ENCODE measurements around the gene DLK2.
"Not testable (repeated sequence)": the region's sequence is repeated elsewhere in the genome, so short reads cannot be mapped to it uniquely, and the experiment has no call there.

DLK2 gene

DNA sequence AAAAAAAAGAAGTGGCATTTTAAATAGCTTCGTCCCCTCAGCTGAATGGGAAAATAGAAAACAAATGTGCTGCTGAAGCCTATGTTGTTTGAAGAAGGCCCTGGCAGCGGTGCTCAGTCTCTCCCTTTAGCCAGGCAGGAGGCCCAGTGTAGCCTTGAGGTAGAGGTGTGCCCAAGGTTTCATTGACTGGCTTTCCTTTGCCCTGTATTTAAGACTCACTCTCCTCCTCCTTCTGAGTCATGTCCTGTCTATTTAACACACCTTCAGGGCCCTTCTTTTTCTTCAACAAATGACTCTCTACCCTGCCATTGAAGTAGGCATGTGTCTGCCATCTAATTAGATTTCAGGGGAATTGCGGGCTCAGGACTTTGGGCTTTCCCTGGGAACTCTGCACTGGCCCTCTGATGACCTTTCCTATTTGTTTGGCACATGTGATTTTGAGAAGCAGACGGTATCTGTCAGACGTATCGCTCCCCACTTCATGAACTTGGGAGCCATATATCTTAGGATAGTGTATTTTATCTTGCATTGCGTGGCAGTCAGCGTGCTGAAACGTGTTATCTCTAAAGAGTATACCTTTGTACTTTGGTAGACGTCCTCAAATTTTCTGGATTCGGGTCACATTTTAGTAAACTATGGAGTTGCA is 26.4 kb upstream of the DLK2 start:
- no peak for DNase-seq (ENCODE audit: low read depth)

DNA sequence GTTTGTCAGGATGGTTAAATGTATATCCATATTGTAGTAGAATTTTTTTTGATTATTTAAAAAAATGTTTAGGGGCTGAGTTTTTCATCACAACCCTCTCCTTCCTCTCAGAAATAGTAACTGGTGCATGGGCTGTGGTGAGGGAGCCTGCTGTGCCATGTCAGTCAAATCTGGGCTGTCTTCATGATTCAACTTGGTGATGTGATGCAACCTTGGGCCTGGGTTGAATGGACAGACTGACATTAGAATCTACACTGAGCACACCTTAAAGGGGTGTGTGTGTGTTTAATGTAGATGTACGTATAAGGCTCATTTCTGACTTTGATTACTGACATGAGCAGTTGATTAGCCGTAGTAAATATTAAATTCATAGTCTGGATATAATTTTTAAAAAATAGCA is 25.7 kb upstream of the DLK2 start:
- DNase-seq (ENCODE audit: low read depth) = no peak

DNA sequence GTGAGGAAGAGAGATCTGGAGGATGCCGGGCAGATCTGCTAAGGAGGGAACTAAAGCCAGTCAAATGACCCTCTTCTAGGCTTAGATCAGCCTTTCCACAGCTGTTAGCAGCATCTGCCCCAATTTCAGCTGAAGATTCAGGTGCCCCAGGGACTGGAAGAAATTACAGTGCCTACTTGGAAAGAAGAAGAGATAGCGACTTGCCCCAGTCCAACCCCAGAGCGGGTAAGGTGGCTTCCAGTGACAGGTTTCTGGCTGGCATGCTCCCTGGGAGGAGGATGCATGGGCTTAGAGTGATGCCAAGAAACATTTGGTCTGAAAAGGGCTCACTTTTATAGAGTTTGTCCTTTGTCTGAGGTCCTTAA is 22.6 kb upstream of the DLK2 start:
- no peak for DNase-seq (ENCODE audit: low read depth)

DNA sequence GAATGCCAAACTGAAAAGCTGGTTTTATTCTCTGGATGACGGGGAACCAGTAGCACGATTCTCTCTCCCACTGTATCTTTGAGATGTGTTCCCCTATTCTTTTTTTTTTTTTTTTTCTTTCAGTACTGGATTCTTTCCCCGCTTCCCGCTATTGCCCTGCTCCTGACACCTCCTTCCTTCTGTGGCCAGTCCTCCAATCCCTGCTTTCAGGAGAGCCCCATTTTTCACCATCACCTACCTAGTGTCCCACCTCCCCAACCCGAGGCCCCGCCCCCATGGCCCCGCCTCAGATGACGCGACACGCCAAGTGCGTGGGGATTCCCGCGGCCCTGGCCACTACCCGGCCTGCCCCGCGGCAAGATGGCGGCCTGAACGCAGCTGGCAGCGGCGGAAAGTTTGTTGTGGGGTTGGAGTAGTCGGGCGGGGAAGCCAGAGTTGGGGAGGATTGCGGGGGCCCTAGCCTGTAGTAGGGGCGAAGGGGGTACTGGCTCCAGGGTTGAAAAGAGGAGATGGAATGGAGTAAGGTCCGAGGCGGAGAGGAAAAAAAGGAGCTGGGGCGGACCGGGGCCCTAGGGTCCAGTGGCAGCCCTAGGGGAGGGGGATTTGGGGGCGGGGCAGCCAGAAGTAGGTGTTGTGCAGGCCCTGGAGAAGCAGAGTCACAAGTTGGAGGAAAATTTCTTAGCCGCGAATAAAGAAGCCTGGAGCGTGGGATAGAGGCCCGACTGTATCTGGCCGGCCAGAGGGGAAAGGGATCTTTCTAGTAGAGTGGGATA is 22.1 kb upstream of the DLK2 start, which contains the start of gene TJAP1:
TJAP1 (plus strand) TSS at position 336 of the 773 bp plus-strand sequence. CDS start 21,432 bp downstream, outside the sequence.
- DNase-seq (ENCODE audit: low read depth) = peak; percentile 98

DNA sequence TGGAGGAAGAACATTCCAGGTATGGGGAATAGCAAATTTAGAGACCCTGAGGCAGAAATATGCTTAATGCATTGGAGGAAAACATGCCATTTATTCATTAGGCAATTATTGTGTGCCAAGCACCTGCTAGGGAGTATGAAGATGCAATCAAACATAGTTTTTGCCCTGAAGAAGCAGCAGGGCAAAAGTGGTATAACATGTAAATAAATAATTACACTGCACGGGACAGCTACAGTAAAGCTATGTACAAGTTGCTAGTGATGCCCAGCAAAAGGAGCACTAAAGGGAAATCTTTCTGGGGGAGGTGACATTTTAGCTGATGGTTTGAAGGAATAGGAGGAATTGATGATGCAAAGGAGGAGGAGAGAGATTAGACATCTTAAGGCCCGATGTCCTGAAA is 21.4 kb upstream of the DLK2 start:
- DNase-seq (ENCODE audit: low read depth) = no peak

DNA sequence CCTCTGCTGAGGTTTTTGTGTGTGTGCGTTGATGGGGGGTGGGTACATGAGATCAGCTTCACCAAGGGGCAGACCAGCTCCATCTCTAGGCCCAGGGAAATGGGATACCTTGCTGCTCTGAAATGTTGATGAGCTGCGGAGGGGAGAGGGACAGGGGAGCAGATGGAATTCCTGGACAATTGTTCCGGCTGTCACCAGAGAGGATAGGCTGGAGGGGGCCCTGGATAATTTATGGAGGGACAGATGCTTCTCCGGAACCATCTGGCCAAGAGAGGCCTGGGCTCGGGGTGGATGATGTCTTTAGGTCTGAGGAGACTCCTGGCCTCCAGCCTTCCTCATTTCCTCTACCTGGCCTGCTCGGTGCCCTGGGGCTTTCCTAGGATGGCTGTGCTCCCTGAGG is 20.2 kb upstream of the DLK2 start:
- DNase-seq (ENCODE audit: low read depth) = no peak

DNA sequence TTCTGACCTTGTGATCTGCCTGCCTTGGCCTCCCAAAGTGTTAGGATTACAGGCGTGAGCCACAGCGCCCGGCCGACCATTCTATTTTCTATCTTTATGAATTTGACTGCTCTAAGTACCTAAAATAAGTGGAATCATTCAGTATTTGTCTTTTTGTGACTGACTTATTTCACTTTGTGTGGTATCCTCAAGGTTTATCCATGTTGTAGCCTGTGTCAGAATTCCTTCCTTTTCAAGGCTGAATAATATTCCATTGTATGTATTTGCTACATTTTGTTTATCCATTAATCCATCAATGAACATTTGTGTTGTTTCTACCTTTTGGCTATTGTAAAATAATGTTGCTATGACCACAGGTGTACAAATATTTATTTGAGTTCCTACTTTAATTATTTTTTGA is 17.2 kb upstream of the DLK2 start:
- no peak for DNase-seq (ENCODE audit: low read depth)

DNA sequence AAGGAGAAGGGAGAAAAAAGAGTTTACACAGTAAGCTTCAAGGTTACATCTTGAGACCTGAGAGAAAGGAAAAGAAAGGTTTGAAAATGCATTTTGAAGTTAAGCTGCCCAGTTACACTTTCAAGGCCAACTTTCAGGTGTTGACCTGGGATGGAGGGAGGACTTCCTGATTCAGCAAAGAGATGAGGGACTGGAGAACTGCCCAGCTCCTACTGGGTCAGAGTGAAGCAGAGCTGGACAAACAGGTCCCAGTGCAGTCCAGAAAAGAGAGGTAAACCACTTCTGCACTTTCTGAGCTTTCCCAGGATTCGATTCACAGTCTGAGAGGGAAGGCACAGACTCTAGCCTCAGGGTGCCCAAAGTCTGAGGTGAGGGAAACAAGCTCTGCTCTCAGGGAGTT is 16.1 kb upstream of the DLK2 start:
- DNase-seq (ENCODE audit: low read depth) = no peak

DNA sequence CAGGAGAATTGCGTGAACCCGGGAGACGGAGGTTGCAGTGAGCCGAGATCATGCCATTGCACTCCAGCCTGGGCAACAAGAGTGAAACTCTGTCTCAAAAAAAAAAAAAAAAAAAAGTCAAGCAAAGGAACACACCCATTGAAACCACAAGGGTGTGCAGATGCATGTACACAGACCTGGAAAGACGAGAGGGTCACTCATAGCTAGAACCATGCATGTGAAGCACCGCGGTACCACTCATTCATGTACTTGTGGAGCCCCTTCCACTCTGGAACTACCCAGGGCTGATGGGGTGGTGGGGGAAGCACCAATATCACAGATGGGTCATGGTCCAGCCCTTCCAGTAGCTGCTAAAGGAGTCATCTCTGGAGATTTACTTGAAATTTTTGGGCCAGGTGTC is 14.6 kb upstream of the DLK2 start:
- DNase-seq (ENCODE audit: low read depth) = no peak

DNA sequence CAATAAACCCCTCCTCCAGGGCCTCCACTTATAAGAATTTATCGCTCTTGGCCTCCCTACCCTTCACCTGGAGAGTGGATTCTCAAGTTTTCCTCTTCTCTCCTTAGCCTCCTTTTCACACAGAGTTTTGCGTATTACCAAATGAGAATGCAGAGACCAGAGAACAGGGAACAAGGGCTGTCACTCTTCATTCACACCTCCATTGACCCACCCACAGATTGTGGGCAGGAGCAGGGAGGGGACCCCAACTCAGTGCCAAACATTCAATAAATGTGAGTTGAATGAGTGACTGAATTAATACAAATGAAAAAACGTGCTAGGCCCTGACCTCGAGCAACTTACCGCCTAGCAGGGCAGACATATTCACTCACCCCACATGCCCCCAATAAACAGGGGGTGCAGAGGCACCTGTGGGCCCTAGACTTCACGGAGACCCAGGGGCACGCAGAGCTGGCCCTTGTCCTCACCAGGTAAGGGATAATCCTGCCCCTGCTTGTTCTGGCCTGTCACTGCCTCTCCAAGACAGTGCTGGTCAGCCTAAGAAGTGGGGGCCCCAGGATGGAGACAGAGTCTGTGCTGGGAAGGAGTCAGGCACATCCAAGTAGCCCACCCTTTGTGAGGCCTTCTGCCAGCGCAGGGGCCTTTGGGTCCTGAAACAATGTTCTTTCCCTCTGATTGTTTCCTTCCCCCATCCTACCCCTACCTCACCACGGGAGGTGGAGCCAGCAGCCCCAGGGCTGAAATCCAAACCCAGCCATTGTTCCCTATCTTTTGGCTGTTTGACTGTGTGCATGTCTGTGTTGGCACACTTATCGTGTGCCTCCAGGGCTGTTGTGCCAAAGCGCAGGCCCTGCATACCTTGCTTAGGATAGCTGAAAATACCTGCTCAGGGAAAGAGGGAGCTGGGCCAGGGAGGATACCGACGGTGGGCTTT is 13.7 kb upstream of the DLK2 start:
- DNase-seq (ENCODE audit: low read depth) = no peak

DNA sequence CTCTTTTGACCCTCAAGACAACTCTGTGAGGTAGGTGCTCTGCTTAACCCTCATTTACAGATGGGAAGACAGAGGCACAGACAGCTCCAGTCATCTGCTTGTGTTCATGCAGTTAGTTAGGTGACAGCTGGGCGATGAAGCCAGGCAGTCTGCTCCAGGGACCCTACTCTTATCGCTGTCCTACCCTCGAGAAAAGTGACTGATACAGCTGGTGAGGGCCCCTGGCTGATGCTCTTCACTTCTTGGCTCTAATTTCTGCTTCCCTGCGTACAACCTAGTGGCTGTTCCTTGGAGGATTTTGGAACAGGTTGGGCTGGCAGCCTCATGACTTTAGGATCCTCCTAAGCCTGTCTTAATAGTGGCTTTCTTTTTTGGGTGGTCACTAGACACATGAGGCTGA is 12.9 kb upstream of the DLK2 start:
- no peak for DNase-seq (ENCODE audit: low read depth)

DNA sequence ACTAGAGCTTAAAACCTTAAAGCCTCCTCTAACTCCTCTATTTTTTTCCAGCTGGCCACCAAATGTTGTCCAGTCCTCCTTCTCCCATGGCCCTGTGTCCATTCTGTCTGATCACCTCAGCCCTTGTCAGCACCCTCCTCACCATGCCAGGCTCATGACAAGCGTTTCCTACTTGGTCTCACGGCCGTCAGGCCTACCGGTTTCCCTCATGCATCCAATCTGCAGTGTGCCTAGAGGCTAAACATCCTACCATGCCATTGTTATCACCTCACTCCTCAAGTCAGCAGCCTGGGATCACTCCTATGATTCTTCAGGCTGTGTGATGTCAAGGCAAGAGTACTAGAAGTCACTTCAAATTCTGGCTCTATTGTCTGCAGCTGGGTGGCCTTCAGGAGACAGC is 12.4 kb upstream of the DLK2 start:
- no peak for DNase-seq (ENCODE audit: low read depth)

DNA sequence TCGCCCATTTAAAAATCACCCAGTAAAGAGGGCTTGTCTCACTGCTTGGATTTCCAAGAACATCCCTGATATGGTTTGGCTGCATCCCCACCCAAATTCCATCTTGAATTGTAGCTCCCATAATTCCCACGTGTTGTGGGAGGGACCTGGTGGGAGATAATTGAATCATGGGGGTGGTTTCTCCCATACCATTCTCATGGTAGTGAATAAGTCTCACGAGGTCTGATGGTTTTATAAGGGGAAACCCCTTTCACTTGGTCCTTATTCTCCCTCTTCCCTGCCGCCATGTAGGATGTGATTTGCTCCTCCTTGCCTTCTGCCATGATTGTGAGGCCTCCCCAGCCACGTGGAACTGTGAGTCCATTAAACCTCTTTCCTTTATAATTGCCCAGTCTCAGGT is 11.9 kb upstream of the DLK2 start:
- DNase-seq (ENCODE audit: low read depth) = not testable (repeated sequence)

DNA sequence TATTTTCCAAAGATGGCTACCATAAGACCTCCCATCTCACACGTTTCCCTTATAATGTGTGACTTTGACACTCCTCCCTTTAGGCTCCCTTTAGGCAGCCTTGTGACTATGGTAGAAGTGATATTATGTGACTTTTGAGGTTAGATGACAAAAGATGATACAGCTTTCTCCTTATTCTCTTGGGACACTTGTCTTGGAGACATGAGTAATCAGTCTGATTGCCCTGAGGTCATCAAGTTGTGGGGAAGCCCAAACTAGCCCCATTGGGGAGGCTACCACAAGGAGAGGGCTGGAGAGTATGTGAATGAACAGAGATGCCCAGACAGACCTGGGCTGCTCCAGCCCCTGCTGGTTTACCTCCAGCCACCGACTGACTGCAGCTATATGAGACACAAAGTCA is 10.6 kb upstream of the DLK2 start:
- no peak for DNase-seq (ENCODE audit: low read depth)

DNA sequence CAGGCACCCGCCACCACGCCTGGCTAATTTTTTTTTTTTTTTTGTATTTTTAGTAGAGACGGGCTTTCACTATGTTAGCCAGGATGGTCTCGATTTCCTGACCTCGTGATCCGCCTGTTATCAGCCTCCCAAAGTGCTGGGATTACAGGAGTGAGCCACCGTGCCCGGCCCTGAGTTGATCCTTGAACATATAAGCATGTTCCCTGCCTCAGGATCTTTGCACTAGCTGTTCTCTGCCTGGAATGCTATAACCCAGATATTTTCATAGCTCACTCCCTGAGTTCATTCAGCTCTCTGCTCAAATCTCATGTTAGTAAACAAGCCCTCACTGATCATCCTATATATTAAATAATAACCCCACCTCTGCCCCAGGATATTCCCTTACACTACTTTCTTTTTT is 9.0 kb upstream of the DLK2 start:
- DNase-seq (ENCODE audit: low read depth) = no peak

DNA sequence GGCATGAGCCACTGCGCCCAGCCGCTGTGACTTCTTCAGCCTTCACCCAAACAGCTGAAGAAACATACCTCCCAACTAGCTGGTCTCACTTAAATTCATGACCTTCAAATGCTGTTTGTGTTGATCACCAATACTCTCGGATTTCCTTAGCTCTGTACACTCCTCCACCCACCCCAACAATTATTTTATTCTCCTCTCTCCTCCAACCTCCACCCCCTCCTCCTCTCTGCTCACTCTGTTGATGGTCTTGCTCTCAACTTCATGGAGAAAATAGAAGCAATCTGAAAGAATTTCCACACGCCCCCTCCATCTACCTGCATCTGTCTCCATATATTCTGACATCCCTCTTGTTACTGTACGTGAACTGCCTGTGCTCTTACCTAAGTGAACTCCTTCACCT is 6.6 kb upstream of the DLK2 start:
- DNase-seq (ENCODE audit: low read depth) = no peak

DNA sequence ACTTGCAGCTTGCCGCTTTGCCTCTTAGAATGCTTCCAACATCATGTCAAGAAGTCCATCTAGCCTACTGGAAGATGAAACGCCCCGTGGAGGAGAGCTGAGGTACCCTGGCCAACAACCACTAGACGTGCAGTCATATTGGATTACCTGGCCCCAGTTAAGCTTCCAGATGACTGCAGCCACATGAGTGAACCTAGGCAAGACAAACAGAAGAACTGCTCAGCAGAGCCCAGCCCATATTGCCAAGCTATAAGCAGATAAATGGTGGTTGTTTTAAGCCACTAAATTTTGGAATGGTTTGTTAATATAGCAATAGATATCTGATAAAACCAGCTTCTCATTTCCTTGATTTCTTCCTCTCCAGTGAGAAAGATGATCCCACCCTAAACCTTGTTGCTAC is 4.7 kb upstream of the DLK2 start:
- DNase-seq (ENCODE audit: low read depth) = no peak

DNA sequence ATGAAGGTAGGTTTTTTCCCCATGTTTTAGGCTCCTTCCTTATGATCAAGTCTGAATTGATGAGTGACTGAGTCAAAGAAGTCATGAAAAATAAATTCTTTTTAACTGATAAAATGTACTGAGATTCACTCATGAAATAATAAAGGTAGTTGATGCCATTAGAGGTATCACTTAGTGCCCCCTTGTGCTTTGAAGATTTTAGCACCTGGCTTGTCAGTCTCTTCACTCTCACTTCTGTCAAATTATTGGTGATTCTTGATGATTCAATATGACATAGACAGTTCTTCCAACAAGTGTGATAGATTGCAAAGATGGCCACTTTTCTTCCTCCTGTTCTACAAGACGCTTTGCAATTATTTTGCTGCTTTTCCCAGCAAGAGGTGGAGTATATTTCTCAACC is 4.2 kb upstream of the DLK2 start:
- DNase-seq (ENCODE audit: low read depth) = no peak

DNA sequence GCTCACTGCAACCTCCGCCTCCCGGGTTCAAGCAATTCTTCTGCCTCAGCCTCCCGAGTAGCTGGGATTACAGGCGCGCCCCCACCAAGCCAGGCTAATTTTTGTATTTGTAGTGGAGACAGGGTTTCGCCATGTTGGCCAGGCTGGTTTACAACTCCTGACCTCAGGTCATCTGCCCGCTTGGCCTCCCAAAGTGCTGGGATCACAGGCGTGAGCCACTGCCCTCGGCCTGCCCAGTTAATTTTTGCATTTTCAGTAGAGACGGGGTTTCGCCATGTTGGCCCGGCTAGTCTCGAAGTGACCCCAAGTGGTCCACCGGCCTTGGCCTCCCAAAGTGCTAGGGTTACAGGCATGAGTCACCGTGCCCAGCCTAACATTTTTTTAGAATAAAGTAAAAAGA is 2.8 kb upstream of the DLK2 start:
- not testable (repeated sequence) for DNase-seq (ENCODE audit: low read depth)

DNA sequence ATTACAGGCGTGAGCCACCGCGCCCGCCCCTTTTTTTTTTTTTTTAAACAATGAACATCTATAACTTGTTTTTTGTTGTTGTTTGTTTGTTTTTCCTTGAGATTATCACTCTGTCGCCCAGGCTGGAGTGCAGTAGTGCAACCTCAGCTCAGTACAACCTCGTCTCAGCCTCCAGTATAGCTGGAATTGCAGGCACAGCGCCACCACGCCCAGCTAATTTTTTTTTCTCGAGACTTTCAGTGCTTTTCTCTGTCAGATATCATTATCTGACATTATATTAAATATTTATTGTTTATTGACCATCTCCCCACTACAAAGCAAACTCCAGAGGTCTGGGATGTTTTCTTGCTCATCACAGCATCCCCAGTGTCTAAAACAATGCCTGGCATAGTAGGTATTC is 2.3 kb upstream of the DLK2 start:
- no peak for DNase-seq (ENCODE audit: low read depth)

DNA sequence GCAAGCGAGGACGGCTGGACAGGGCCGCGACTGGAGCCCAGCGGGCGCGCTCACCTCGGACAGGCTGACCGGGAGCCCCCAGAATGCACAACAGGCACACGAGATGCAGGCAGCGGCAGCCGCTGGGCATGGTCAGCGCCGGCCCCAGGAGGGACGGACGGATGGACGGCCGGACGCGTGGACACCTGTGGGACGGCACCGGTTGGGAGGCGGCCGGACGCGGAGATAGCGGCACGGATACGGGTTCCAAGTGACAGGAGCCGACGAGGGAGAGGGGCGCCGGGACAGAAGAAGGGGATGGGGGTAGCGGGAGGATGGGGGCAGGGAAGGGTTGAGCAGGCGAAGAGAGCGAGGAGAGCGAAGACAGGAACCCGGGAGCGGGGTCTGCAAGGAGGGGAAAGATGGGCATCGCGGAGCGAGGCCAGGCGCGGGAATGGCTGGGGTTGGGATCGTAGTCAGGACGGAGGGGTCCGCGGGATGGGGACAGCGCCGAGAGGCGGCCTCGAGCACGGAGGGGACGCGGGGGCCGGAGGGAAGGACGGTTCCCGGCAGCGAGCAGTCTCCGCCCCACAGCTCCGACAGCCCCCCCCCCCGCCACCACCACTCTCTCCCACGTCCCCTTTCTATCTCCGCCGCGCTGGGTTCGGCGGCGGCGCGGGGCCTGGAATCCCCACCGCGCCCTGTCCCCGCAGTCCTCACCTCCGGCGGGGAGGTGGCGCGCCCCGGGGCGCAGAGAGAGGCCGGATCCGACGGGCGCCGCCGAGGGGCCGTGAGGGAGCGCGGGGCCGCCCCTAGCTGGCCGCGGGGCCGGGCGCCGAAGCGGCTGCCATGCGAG is 435 bp downstream of the DLK2 start:
- DNase-seq (ENCODE audit: low read depth) = peak; percentile 29

DNA sequence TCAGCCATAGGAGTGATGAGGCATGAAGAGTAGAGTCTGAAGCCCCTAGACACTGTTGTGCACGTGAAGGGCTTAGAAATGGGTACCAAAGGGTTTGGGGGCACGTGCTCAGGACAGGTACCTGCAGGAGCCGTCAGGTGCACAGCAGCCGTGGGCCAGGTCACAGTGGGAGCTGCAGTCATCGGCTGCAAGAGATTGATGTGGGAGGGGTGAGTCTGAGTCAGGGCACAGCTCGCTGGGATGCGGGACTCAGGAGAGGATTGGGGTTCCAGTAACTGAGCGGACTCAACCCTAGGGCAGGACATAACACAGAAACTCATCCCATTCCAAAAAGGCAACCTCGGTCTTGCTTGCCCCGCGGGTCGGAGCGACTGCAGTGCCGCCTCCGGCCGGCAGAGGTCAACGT is 1.1 kb downstream of the DLK2 start:
- DNase-seq (ENCODE audit: low read depth) = peak; percentile 67

Data from activated T-cell treated with anti-CD3 and anti-CD28 coated beads for 48 hours (primary cell).